DMS79 treated with DMSO at 0.1 percent for 48 hours (cell line): ENCODE results near the gene PGGHG.
"Not testable (repeated sequence)": the region's sequence is repeated elsewhere in the genome, so short reads cannot be mapped to it uniquely, and the experiment has no call there.

Source experiments
- DNase-seq: peaks from one replicate; lab custom pipeline; 2025; lab: John Stamatoyannopoulos, UW

The PGGHG gene

GRCh38 chr11:297586-298405 lies 8.9 kb downstream of the PGGHG start:
- no peak for DNase-seq

- DNase-seq = no peak
These were observed 9.6 kb downstream of the PGGHG start for GRCh38 chr11:298406-299065.

GRCh38 chr11:299081-299891 lies 10.4 kb downstream of the PGGHG start, which contains the start of gene IFITM5:
Gene IFITM5, minus strand, starts transcription at chr11:299526. Its CDS starts 36 bp downstream, at chr11:299490.
- DNase-seq = no peak

- DNase-seq = no peak
These were observed 11.2 kb downstream of the PGGHG start for GRCh38 chr11:299951-300735.

GRCh38 chr11:303363-303762 lies 14.4 kb downstream of the PGGHG start:
- no peak for DNase-seq

- DNase-seq = no peak
These were observed 15.2 kb downstream of the PGGHG start for GRCh38 chr11:304061-304506.

- DNase-seq = no peak
These were observed 16.3 kb downstream of the PGGHG start for GRCh38 chr11:304915-305843.

GRCh38 chr11:305844-306211 lies 16.9 kb downstream of the PGGHG start:
- no peak for DNase-seq

- no peak for DNase-seq
These were observed 17.9 kb downstream of the PGGHG start for GRCh38 chr11:306645-307371.

- not testable (repeated sequence) for DNase-seq
These were observed 19.1 kb downstream of the PGGHG start, which contains the start of gene IFITM2 for GRCh38 chr11:307766-308708. Gene IFITM2, plus strand, starts transcription at chr11:307816. Its CDS starts 377 bp downstream, at chr11:308193.

- not testable (repeated sequence) for DNase-seq
These were observed 20.1 kb downstream of the PGGHG start for GRCh38 chr11:308740-309665.

- not testable (repeated sequence) for DNase-seq
These were observed 21.1 kb downstream of the PGGHG start for GRCh38 chr11:309979-310572.

- DNase-seq = not testable (repeated sequence)
These were observed 22.3 kb downstream of the PGGHG start for GRCh38 chr11:311013-311748.

- no peak for DNase-seq
These were observed 23.3 kb downstream of the PGGHG start for GRCh38 chr11:312092-312816.

- no peak for DNase-seq
These were observed 24.4 kb downstream of the PGGHG start for GRCh38 chr11:313304-313786.
